Stomach smooth muscle (tissue), 2 donors: ENCODE data around the gene IRF2BP2.
"Not testable (repeated sequence)": the region's sequence is repeated elsewhere in the genome, so short reads cannot be mapped to it uniquely, and the experiment has no call there.

Source experiments
- H3K27ac ChIP-seq: one replicate; pipeline ENCODE4 v1.7.0; 2013; ENCODE audit warnings: mild to moderate bottlenecking, low read length, inconsistent platforms
- H3K27me3 ChIP-seq, 2 donors: one replicate each; pipeline ENCODE4 v1.7.0; 2013; ENCODE audit warnings: low read length in 2 of 2; ENCODE audit not compliant: insufficient read depth in 2 of 2, control insufficient read depth in 1 of 2
- H3K36me3 ChIP-seq, 2 donors: one replicate each; pipeline ENCODE4 v1.7.0; 2013; ENCODE audit warnings: low read length in 2 of 2; ENCODE audit not compliant: control insufficient read depth in 2 of 2, insufficient read depth in 2 of 2
- H3K4me1 ChIP-seq: one replicate; pipeline ENCODE4 v1.7.0; 2013; ENCODE audit warnings: low read length; ENCODE audit not compliant: control insufficient read depth, insufficient read depth
- H3K4me3 ChIP-seq, 2 donors: one replicate each; pipeline ENCODE4 v1.7.0; 2013; ENCODE audit warnings: low read length in 2 of 2
- H3K9ac ChIP-seq, 2 donors: one replicate each; pipeline ENCODE4 v1.7.0; 2013; ENCODE audit warnings: low read length in 2 of 2, mild to moderate bottlenecking in 1 of 2
- H3K9me3 ChIP-seq, 2 donors: one replicate each; pipeline ENCODE4 v1.7.0; 2013; ENCODE audit warnings: low read length in 2 of 2; ENCODE audit not compliant: control insufficient read depth in 2 of 2
- donor health status: healthy.
- donor health status: Pancreatic carcinoma.

IRF2BP2 gene

DNA sequence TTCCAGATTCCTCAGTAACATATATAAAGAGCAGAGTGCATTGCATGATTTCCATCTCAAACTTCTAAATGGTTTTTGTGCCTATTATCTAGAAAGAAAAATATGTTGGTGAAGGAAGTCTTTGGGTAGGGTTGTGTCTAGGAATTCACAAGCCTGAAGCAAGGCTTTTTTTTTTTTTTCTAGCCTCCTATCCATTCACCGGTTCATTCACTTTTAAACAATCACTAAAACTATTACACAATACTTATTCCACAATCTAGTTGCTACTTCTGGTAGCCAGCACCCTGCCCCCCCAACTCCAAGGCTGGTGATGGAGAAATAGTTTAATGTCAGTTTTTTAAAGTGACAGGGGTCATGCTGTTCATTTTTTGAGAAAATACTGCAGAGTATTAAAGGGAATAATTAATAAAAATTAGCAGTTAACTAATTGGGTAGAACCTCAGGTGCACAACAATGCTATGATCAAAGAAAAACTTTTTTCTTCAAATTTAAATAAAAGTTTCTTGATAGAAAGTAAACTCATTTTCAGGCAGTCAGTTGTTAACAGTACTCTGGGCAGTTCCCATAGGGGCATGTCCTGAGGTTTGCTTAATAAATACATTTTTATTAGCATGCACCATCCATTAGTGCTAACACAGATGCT, 10.9 kb downstream of the IRF2BP2 start:
- Histone ChIP-seq H3K27ac (peak overlapping the region; percentile 98), H3K4me1 (peaks cover 28% of the 10 kb centered on the region), H3K9me3 (no peaks in the 10 kb centered on the region), H3K36me3 (no peaks in the 10 kb centered on the region), H3K4me3 (peak overlapping the region; percentile 61 to 64), H3K9ac (peak overlapping the region; percentile 69 to 82), H3K27me3 (no peaks in the 10 kb centered on the region)

- Histone ChIP-seq H3K9me3 (no peaks in the 10 kb centered on the region), H3K4me1 (peaks cover 28% of the 10 kb centered on the region), H3K27ac (no peak overlapping the region), H3K27me3 (no peaks in the 10 kb centered on the region), H3K4me3 (no peak overlapping the region), H3K36me3 (no peaks in the 10 kb centered on the region), H3K9ac (no peak overlapping the region)
Observed at GRCh38 chr1:234597894-234598293, 12.1 kb downstream of the IRF2BP2 start.

GRCh38 chr1:234595899-234596298, 14.1 kb downstream of the IRF2BP2 start:
- H3K4me1 ChIP-seq = peaks cover 14% of the 10 kb centered on the region
- no peak overlapping the region for H3K27ac ChIP-seq
- H3K4me3 ChIP-seq = no peak overlapping the region
- no peaks in the 10 kb centered on the region for H3K36me3 ChIP-seq
- H3K9ac ChIP-seq = no peak overlapping the region
- no peaks in the 10 kb centered on the region for H3K9me3 ChIP-seq
- H3K27me3 ChIP-seq = no peaks in the 10 kb centered on the region

DNA sequence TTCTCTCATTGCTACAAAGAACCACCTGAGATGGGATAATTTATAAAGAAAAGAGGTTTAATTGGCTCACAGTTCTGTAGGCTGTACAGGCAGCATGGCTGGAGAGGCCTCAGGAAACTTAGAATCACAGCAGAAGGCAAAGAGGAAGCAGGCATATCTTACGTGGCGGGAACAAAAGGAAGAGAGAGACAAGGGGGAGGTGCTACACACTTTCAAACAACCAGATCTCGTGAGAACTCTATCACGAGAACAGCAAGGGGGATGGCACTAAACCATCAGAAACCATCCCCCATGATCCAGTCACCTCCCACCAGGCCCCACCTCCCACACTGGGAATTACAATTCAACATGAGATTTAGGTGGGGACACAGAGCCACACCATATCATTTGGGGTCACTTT, 15.4 kb downstream of the IRF2BP2 start:
- H3K4me3 ChIP-seq, H3K27ac ChIP-seq, H3K27me3 ChIP-seq, H3K9me3 ChIP-seq, H3K36me3 ChIP-seq, H3K9ac ChIP-seq: not testable (repeated sequence)
- peaks cover 23% of the 10 kb centered on the region for H3K4me1 ChIP-seq

DNA sequence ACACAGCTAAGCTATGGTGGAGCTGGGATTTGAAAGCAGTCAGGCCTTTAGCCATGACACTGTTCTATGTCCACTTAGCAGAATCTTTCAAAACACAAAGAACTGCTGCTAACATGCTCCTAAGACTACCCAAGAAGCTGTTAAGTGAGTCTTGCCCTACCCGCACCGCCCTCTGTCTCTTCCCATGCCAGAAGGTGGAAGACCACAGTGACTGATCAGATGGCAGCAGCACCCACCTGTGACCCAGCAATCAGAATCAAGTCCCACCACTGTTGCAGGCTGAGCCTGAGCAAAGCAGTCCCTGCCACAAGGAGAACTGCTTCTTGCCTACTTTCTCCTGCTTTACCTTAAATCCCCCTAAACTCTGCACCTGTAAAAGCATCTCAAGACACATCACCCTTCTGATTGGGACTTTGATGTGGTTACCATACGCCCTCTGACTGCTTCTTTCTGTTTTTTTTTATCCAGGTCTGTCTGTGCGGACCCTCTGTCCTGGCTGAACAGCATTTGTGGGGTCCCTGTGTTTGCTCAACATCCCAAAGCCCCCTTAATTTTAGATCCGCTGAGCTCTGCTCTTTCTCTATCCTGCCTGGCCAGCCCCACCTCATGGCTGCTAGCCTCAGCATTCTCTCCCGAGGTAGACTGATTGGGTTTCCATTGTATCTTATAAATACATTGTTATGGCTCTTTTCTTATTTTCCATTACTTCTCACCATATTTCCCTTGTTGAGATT, 16.0 kb downstream of the IRF2BP2 start:
- Histone ChIP-seq H3K9me3 (no peaks in the 10 kb centered on the region), H3K4me3 (no peak overlapping the region), H3K4me1 (peaks cover 26% of the 10 kb centered on the region), H3K27ac (no peak overlapping the region), H3K36me3 (no peaks in the 10 kb centered on the region), H3K9ac (no peak overlapping the region), H3K27me3 (no peaks in the 10 kb centered on the region)

- Histone ChIP-seq H3K36me3 (no peaks in the 10 kb centered on the region), H3K27ac (no peak overlapping the region), H3K4me3 (no peak overlapping the region), H3K9me3 (no peaks in the 10 kb centered on the region), H3K4me1 (peaks cover 20% of the 10 kb centered on the region), H3K27me3 (no peaks in the 10 kb centered on the region), H3K9ac (no peak overlapping the region)
Observed at GRCh38 chr1:234593109-234593508, 16.9 kb downstream of the IRF2BP2 start.

DNA sequence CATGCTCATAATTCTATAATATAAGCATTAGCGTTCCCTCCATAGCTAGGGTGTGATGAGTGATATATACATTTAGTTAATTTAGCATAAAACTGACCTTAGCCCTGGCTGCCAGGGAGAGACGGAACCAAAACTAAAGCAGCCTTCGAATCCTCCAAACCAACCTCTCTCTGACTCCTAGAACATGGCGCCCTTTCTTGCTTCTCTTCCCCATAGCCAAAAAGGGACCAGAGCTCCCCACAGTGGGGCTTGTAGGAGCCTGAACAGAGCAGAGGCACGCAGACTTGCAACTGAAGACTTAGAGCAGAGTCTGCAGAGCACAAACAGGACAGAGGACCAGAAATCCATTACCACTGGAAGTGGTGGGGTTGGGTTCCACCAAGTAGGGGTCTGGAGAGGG, 17.7 kb downstream of the IRF2BP2 start:
- no peak overlapping the region for H3K4me3 ChIP-seq
- H3K9ac ChIP-seq = no peak overlapping the region
- peaks cover 20% of the 10 kb centered on the region for H3K4me1 ChIP-seq
- H3K27ac ChIP-seq = no peak overlapping the region
- H3K36me3 ChIP-seq = no peaks in the 10 kb centered on the region
- H3K27me3 ChIP-seq = no peaks in the 10 kb centered on the region
- no peaks in the 10 kb centered on the region for H3K9me3 ChIP-seq

GRCh38 chr1:234591131-234591530, 18.8 kb downstream of the IRF2BP2 start:
- no peak overlapping the region for H3K4me3 ChIP-seq
- no peaks in the 10 kb centered on the region for H3K36me3 ChIP-seq
- no peaks in the 10 kb centered on the region for H3K9me3 ChIP-seq
- no peaks in the 10 kb centered on the region for H3K27me3 ChIP-seq
- peak overlapping the region in 1 of 2 donors; percentile 21 for H3K9ac ChIP-seq
- peaks cover 25% of the 10 kb centered on the region for H3K4me1 ChIP-seq
- H3K27ac ChIP-seq = peak overlapping the region; percentile 87

DNA sequence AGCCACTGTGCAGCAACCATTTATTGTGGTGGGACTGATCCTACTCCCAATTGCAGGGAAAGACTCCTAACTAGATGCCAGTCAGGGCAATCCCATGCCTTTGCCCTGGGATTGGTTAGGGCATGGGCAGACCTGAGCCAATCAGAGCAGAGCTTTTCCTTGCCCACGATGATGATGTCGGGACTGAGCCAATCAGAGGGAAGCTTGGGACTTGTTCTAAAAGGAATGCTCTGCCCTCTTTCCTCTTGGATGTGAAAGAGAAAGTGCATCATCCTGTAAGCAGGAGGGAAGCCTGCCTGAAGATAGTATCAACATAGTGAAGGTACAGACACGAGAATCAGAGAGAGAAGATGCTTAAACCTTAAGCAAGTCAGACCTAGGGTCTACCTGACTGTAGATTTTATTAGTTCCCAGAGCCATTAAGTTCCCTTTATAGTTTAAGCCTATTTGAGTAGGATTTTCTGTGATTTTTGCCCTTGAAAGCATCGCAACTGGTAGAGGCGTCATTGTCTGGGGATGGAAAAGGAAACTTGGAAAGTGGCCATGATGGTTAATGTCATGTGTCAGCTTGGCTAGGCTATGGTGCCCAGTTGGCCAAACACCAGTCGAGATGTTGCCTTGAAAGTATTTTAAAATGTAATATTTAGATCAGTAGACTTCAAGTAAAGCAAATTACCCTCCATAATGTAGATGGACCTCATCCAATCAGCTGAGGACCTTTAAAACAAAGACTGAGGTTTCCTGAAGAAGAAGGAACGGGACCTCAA, 19.9 kb downstream of the IRF2BP2 start:
- H3K27me3 ChIP-seq = no peaks in the 10 kb centered on the region

GRCh38 chr1:234589064-234589800, 20.7 kb downstream of the IRF2BP2 start:
- H3K9ac ChIP-seq = no peak overlapping the region
- no peaks in the 10 kb centered on the region for H3K27me3 ChIP-seq
- no peaks in the 10 kb centered on the region for H3K36me3 ChIP-seq
- H3K27ac ChIP-seq = peak overlapping the region; percentile 87
- H3K9me3 ChIP-seq = no peaks in the 10 kb centered on the region
- H3K4me1 ChIP-seq = peaks cover 44% of the 10 kb centered on the region
- peak overlapping the region in 1 of 2 donors; percentile 44 for H3K4me3 ChIP-seq

More for the DNA sequence above, 19.9 kb downstream of the IRF2BP2 start:
- Histone ChIP-seq H3K27ac (peak overlapping the region; percentile 87), H3K4me3 (peak overlapping the region in 1 of 2 donors; percentile 44), H3K4me1 (peaks cover 36% of the 10 kb centered on the region), H3K9ac (peak overlapping the region in 1 of 2 donors; percentile 21), H3K9me3 (no peaks in the 10 kb centered on the region), H3K36me3 (no peaks in the 10 kb centered on the region)
